H9 (cell line): ENCODE measurements around the gene SLC39A7. TPM values are rescaled to one million over a fixed set of nuclear protein-coding genes. Genes with fewer than 3 reads are reported as not detected.
A peak's percentile ranks its signal among the peaks of the same experiment; 100 is the strongest.

Experiments used
- DNase-seq: peaks from one replicate; pipeline ENCODE4 v3.0.0-alpha.2; 2017
- H2AFZ ChIP-seq: one replicate; pipeline ENCODE4 v1.6.1; 2013; ENCODE audit warnings: mild to moderate bottlenecking, low read length, control low read depth, moderate library complexity
- H2AK5ac ChIP-seq: 2 replicates; pipeline ENCODE4 v1.6.1; 2013; ENCODE audit warnings: low read length, control low read depth, mixed read lengths; ENCODE audit not compliant: insufficient read length
- H2BK120ac ChIP-seq: one replicate; pipeline ENCODE4 v1.6.1; 2013; ENCODE audit warnings: low read depth, mild to moderate bottlenecking, low read length, control low read depth, inconsistent platforms; ENCODE audit not compliant: poor library complexity, severe bottlenecking
- H2BK12ac ChIP-seq: 2 replicates; pipeline ENCODE4 v1.6.1; 2013; ENCODE audit warnings: low read length, control low read depth, mixed read lengths, low read depth; ENCODE audit not compliant: insufficient read length
- H2BK15ac ChIP-seq: 2 replicates; pipeline ENCODE4 v1.6.1; 2013; ENCODE audit warnings: low read depth, low read length, control low read depth
- H2BK20ac ChIP-seq: one replicate; pipeline ENCODE4 v1.6.1; 2013; ENCODE audit warnings: low read depth, mild to moderate bottlenecking, low read length, control low read depth, inconsistent platforms; ENCODE audit not compliant: poor library complexity, severe bottlenecking
- H2BK5ac ChIP-seq: 2 replicates; pipeline ENCODE4 v1.6.1; 2013; ENCODE audit warnings: low read length, control low read depth, mixed read lengths; ENCODE audit not compliant: insufficient read length
- H3K14ac ChIP-seq: 2 replicates; pipeline ENCODE4 v1.6.1; 2013; ENCODE audit warnings: low read length, control low read depth; ENCODE audit not compliant: insufficient read depth
- H3K18ac ChIP-seq: 2 replicates; pipeline ENCODE4 v1.6.1; 2013; ENCODE audit warnings: low read depth, mild to moderate bottlenecking, mixed read lengths, low read length, control low read depth; ENCODE audit not compliant: insufficient read length
- H3K23ac ChIP-seq: 2 replicates; pipeline ENCODE4 v1.6.1; 2013; ENCODE audit warnings: low read length, control low read depth, mixed read lengths, low read depth; ENCODE audit not compliant: insufficient read length
- H3K23me2 ChIP-seq: 2 replicates; pipeline ENCODE4 v1.6.1; 2013; ENCODE audit warnings: low read depth, mild to moderate bottlenecking, mixed read lengths, low read length, control low read depth; ENCODE audit not compliant: insufficient read length, poor library complexity, severe bottlenecking
- H3K27ac ChIP-seq: 2 replicates; pipeline ENCODE4 v1.5.1; 2013; ENCODE audit warnings: low read length, control low read depth, mixed read lengths, low read depth; ENCODE audit not compliant: insufficient read length
- H3K27me3 ChIP-seq: 2 replicates; pipeline ENCODE4 v1.6.1; 2013; ENCODE audit warnings: low read length, control low read depth, inconsistent platforms; ENCODE audit not compliant: insufficient read depth
- H3K4ac ChIP-seq: 2 replicates; pipeline ENCODE4 v1.6.1; 2013; ENCODE audit warnings: low read depth, mild to moderate bottlenecking, control low read depth, inconsistent platforms, low read length, moderate library complexity
- H3K4me1 ChIP-seq: 2 replicates; pipeline ENCODE4 v1.6.1; 2013; ENCODE audit warnings: low read length, control low read depth, inconsistent platforms; ENCODE audit not compliant: insufficient read depth
- H3K4me2 ChIP-seq: 2 replicates; pipeline ENCODE4 v1.6.1; 2013; ENCODE audit warnings: low read length, control low read depth, mixed read lengths; ENCODE audit not compliant: insufficient read length, insufficient read depth
- H3K56ac ChIP-seq: 2 replicates; pipeline ENCODE4 v1.6.1; 2013; ENCODE audit warnings: low read depth, mild to moderate bottlenecking, mixed read lengths, low read length, control low read depth; ENCODE audit not compliant: insufficient read length
- H3K79me1 ChIP-seq: 2 replicates; pipeline ENCODE4 v1.6.1; 2013; ENCODE audit warnings: low read depth, mild to moderate bottlenecking, moderate library complexity, low read length, control low read depth, inconsistent platforms; ENCODE audit not compliant: insufficient read depth, poor library complexity, severe bottlenecking
- H3K79me2 ChIP-seq: 2 replicates; pipeline ENCODE4 v1.6.1; 2013; ENCODE audit warnings: low read length, control low read depth, inconsistent platforms; ENCODE audit not compliant: insufficient read depth
- H3K9ac ChIP-seq: 2 replicates; pipeline ENCODE4 v1.6.1; 2013; ENCODE audit warnings: low read length, control low read depth, mixed read lengths; ENCODE audit not compliant: insufficient read length; ENCODE audit errors: extremely low read depth
- H3K9me3 ChIP-seq: one replicate; pipeline ENCODE4 v1.6.1; 2013; ENCODE audit warnings: low read depth, low read length, inconsistent platforms; ENCODE audit not compliant: control insufficient read depth
- H3T11ph ChIP-seq: one replicate; pipeline ENCODE4 v1.6.1; 2013; ENCODE audit warnings: mild to moderate bottlenecking, low read length, control low read depth, inconsistent platforms
- H4K20me1 ChIP-seq: one replicate; pipeline ENCODE4 v1.6.1; 2013; ENCODE audit not compliant: control insufficient read depth, insufficient read length, insufficient read depth
- H4K5ac ChIP-seq: 2 replicates; pipeline ENCODE4 v1.6.1; 2013; ENCODE audit warnings: low read depth, mild to moderate bottlenecking, mixed read lengths, low read length, control low read depth; ENCODE audit not compliant: insufficient read length
- H4K8ac ChIP-seq: replicated peaks from 2 replicates; pipeline ENCODE4 v1.6.1; 2013; ENCODE audit warnings: low read length, control low read depth, mixed read lengths, low read depth; ENCODE audit not compliant: insufficient read length
- H4K91ac ChIP-seq: 2 replicates; pipeline ENCODE4 v1.6.1; 2013; ENCODE audit warnings: low read depth, mild to moderate bottlenecking, moderate library complexity, mixed read lengths, low read length, control low read depth; ENCODE audit not compliant: insufficient read length
- H3K27ac Mint-ChIP-seq, 3 experiments: 2 replicates in 2 of 3; 3 replicates in 1 of 3; pipeline ENCODE4 v1.8.0; 2020 to 2021; ENCODE audit warnings: mixed read lengths in 3 of 3, mild to moderate bottlenecking in 1 of 3, moderate library complexity in 1 of 3
- H3K27me3 Mint-ChIP-seq: 2 replicates; pipeline ENCODE4 v1.8.0; 2021; ENCODE audit warnings: low read depth, mild to moderate bottlenecking, moderate library complexity, mixed read lengths
- H3K36me3 Mint-ChIP-seq, 3 experiments: 2 replicates in 2 of 3; 3 replicates in 1 of 3; pipeline ENCODE4 v1.8.0; 2020 to 2021; ENCODE audit warnings: low read depth in 3 of 3, mixed read lengths in 3 of 3; ENCODE audit not compliant: insufficient read depth in 1 of 3
- H3K4me1 Mint-ChIP-seq, 2 experiments: 2 replicates each; pipeline ENCODE4 v1.8.0; 2020; ENCODE audit warnings: mixed read lengths in 2 of 2
- H3K4me3 Mint-ChIP-seq, 2 experiments: 2 replicates in 1 of 2; 3 replicates in 1 of 2; pipeline ENCODE4 v1.8.0; 2020 to 2021; ENCODE audit warnings: mild to moderate bottlenecking in 2 of 2, mixed read lengths in 2 of 2, moderate library complexity in 1 of 2
- H3K9me3 Mint-ChIP-seq, 2 experiments: 2 replicates in 1 of 2; 3 replicates in 1 of 2; pipeline ENCODE4 v1.8.0; 2020; ENCODE audit warnings: mild to moderate bottlenecking in 2 of 2, mixed read lengths in 2 of 2, moderate library complexity in 1 of 2
- WGBS: extraction: QIAGEN DNeasy Blood & Tissue Kit; methylation state at CpG from one replicate; pipeline ENCODE4 v1.1.7; 2013; ENCODE audit warnings: missing lambda C conversion rate, low lambda C conversion rate, mixed read lengths; ENCODE audit not compliant: insufficient read length; ENCODE audit errors: extremely low coverage; 5-methylcytosine and 5-hydroxymethylcytosine counted together
- total RNA-seq: library from RNA; stranded (reverse); gene quantifications from 2 replicates; pipeline ENCODE4 v1.2.1, GENCODE V29; 2021
- TF ChIP-seq, protein P1 (sequence below): fragments of 200-600 bp; sonication (generic); conservative IDR thresholded peaks from 3 replicates; pipeline ENCODE4 v1.8.0; 2021; ENCODE audit warnings: antibody characterized with exemption, mild to moderate bottlenecking

SLC39A7 gene
- total RNA-seq, 1 experiment from 2014 or later, result 107 TPM

- Histone ChIP-seq H3T11ph (no peak overlapping the region), H3K79me2 (peaks cover 4% of the 10 kb centered on the region; the same call in 1 of the 2 replicates), H4K5ac (no peak overlapping the region), H3K56ac (no peak overlapping the region), H2BK15ac (no peak overlapping the region), H2AFZ (no peak overlapping the region), H4K20me1 (no peaks in the 10 kb centered on the region), H3K4me1 (peaks cover 15% of the 10 kb centered on the region; the same call in 1 of the 2 replicates), H3K23ac (no peak overlapping the region), H2AK5ac (no peak overlapping the region), H3K14ac (no peak overlapping the region), H2BK5ac (no peak overlapping the region), H3K27me3 (peaks cover 10% of the 10 kb centered on the region; the same call in 1 of the 2 replicates), H3K9me3 (no peaks in the 10 kb centered on the region), H2BK20ac (no peak overlapping the region), H3K27ac (no peak overlapping the region), H3K4ac (no peak overlapping the region), H2BK120ac (no peak overlapping the region), H2BK12ac (no peak overlapping the region), H4K8ac (no peak overlapping the region), H4K91ac (no peak overlapping the region), H3K23me2 (peaks cover 18% of the 10 kb centered on the region), H3K4me2 (peak overlapping the region; percentile 86), H3K18ac (no peak overlapping the region), H3K9ac (peak overlapping the region; percentile 88), H3K79me1 (no peaks in the 10 kb centered on the region)
- peak overlapping the region; percentile 96 to 99 for H3K4me3 Mint-ChIP-seq
- DNase-seq, result no peak
- TF ChIP-seq, protein P1, sequence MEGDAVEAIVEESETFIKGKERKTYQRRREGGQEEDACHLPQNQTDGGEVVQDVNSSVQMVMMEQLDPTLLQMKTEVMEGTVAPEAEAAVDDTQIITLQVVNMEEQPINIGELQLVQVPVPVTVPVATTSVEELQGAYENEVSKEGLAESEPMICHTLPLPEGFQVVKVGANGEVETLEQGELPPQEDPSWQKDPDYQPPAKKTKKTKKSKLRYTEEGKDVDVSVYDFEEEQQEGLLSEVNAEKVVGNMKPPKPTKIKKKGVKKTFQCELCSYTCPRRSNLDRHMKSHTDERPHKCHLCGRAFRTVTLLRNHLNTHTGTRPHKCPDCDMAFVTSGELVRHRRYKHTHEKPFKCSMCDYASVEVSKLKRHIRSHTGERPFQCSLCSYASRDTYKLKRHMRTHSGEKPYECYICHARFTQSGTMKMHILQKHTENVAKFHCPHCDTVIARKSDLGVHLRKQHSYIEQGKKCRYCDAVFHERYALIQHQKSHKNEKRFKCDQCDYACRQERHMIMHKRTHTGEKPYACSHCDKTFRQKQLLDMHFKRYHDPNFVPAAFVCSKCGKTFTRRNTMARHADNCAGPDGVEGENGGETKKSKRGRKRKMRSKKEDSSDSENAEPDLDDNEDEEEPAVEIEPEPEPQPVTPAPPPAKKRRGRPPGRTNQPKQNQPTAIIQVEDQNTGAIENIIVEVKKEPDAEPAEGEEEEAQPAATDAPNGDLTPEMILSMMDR, result no peak
- no peaks in the 10 kb centered on the region; a peak in 1 of 5 replicates for H3K9me3 Mint-ChIP-seq
- peak overlapping the region; percentile 99 for H3K27ac Mint-ChIP-seq
- no CpG with 5 or more reads among the region's 14 CpGs for WGBS
- peaks cover 46 to 56% of the 10 kb centered on the region in 2 experiments for H3K4me1 Mint-ChIP-seq
- peaks cover 13% of the 10 kb centered on the region for H3K27me3 Mint-ChIP-seq
- peaks cover 28 to 42% (median 32%) of the 10 kb centered on the region in 3 experiments for H3K36me3 Mint-ChIP-seq
Observed at GRCh38 chr6:33201147-33201545, 479 bp downstream of the SLC39A7 start.
